Adipocyte (in vitro differentiated cells): ENCODE data around the gene ZNF438.

Source experiments
- DNase-seq: peaks from one replicate; pipeline ENCODE4 v3.0.0-alpha.2; 2015; ENCODE audit warnings: low read depth
- H3K27me3 ChIP-seq: replicated peaks from 2 replicates; pipeline ENCODE4 v1.7.0; 2013; ENCODE audit warnings: mild to moderate bottlenecking, low read length, moderate library complexity; ENCODE audit not compliant: control insufficient read depth, insufficient read depth
- H3K36me3 ChIP-seq: 2 replicates; pipeline ENCODE4 v1.7.0; 2013; ENCODE audit warnings: low read length, mild to moderate bottlenecking, moderate library complexity; ENCODE audit not compliant: control insufficient read depth, insufficient read depth, severe bottlenecking
- H3K4me1 ChIP-seq: 2 replicates; pipeline ENCODE4 v1.7.0; 2013; ENCODE audit warnings: mild to moderate bottlenecking, low read length, moderate library complexity; ENCODE audit not compliant: control insufficient read depth, insufficient read depth
- H3K4me3 ChIP-seq: 2 replicates; pipeline ENCODE4 v1.7.0; 2013; ENCODE audit warnings: mild to moderate bottlenecking, low read length, moderate library complexity
- H3K9ac ChIP-seq: 2 replicates; pipeline ENCODE4 v1.7.0; 2013; ENCODE audit warnings: mild to moderate bottlenecking, low read length, moderate library complexity
- H3K9me3 ChIP-seq: 2 replicates; pipeline ENCODE4 v1.7.0; 2013; ENCODE audit warnings: mild to moderate bottlenecking, low read length, moderate library complexity; ENCODE audit not compliant: control insufficient read depth

Gene ZNF438

GRCh38 chr10:30830315-30831230 is 201.1 kb downstream of the ZNF438 start:
- peaks cover 41% of the 10 kb centered on the region for H3K4me1 ChIP-seq
- DNase-seq, result no peak
- no peaks in the 10 kb centered on the region for H3K27me3 ChIP-seq

GRCh38 chr10:30829901-30830300 is 201.8 kb downstream of the ZNF438 start:
- H3K9ac ChIP-seq, result no peak overlapping the region
- H3K4me3 ChIP-seq, result no peak overlapping the region
- no peaks in the 10 kb centered on the region for H3K27me3 ChIP-seq
- peak; percentile 43 for DNase-seq
- no peaks in the 10 kb centered on the region for H3K9me3 ChIP-seq
- peaks cover 35% of the 10 kb centered on the region for H3K4me1 ChIP-seq
- no peaks in the 10 kb centered on the region for H3K36me3 ChIP-seq

More at GRCh38 chr10:30830315-30831230, 201.1 kb downstream of the ZNF438 start:
- no peaks in the 10 kb centered on the region for H3K9me3 ChIP-seq
- no peak overlapping the region for H3K4me3 ChIP-seq
- no peak overlapping the region for H3K9ac ChIP-seq
- H3K36me3 ChIP-seq, result no peaks in the 10 kb centered on the region

GRCh38 chr10:30828680-30829079 is 203.0 kb downstream of the ZNF438 start:
- DNase-seq, result no peak
- peak overlapping the region; percentile 27 for H3K9ac ChIP-seq
- no peaks in the 10 kb centered on the region for H3K27me3 ChIP-seq
- no peaks in the 10 kb centered on the region for H3K9me3 ChIP-seq
- H3K4me3 ChIP-seq, result no peak overlapping the region
- no peaks in the 10 kb centered on the region for H3K36me3 ChIP-seq
- H3K4me1 ChIP-seq, result peaks cover 30% of the 10 kb centered on the region

GRCh38 chr10:30828164-30828563 is 203.5 kb downstream of the ZNF438 start:
- Histone ChIP-seq H3K9me3 (no peaks in the 10 kb centered on the region), H3K4me3 (no peak overlapping the region), H3K4me1 (peaks cover 30% of the 10 kb centered on the region), H3K9ac (peak overlapping the region; percentile 27), H3K27me3 (no peaks in the 10 kb centered on the region), H3K36me3 (no peaks in the 10 kb centered on the region)
- DNase-seq, result no peak

- DNase-seq, result peak; percentile 43
- Histone ChIP-seq H3K9me3 (no peaks in the 10 kb centered on the region), H3K4me1 (peaks cover 30% of the 10 kb centered on the region), H3K27me3 (no peaks in the 10 kb centered on the region), H3K36me3 (no peaks in the 10 kb centered on the region), H3K4me3 (no peak overlapping the region), H3K9ac (peak overlapping the region; percentile 27)
Observed at GRCh38 chr10:30827531-30828120, 204.0 kb downstream of the ZNF438 start.

GRCh38 chr10:30826679-30827078 is 205.0 kb downstream of the ZNF438 start:
- Histone ChIP-seq H3K4me3 (no peak overlapping the region), H3K27me3 (no peaks in the 10 kb centered on the region), H3K36me3 (no peaks in the 10 kb centered on the region), H3K4me1 (peaks cover 32% of the 10 kb centered on the region), H3K9me3 (no peaks in the 10 kb centered on the region), H3K9ac (no peak overlapping the region)
- no peak for DNase-seq

- H3K27me3 ChIP-seq, result no peaks in the 10 kb centered on the region
- H3K4me3 ChIP-seq, result no peak overlapping the region
Observed at GRCh38 chr10:30825495-30825894, 206.2 kb downstream of the ZNF438 start.

GRCh38 chr10:30825022-30825421 is 206.6 kb downstream of the ZNF438 start:
- peaks cover 42% of the 10 kb centered on the region for H3K4me1 ChIP-seq
- no peaks in the 10 kb centered on the region for H3K27me3 ChIP-seq
- H3K9me3 ChIP-seq, result no peaks in the 10 kb centered on the region
- no peak overlapping the region for H3K4me3 ChIP-seq
- no peak overlapping the region for H3K9ac ChIP-seq
- H3K36me3 ChIP-seq, result no peaks in the 10 kb centered on the region
- DNase-seq, result no peak

More at GRCh38 chr10:30825495-30825894, 206.2 kb downstream of the ZNF438 start:
- Histone ChIP-seq H3K36me3 (no peaks in the 10 kb centered on the region), H3K4me1 (peaks cover 37% of the 10 kb centered on the region), H3K9ac (no peak overlapping the region), H3K9me3 (no peaks in the 10 kb centered on the region)
- no peak for DNase-seq

- no peak for DNase-seq
- no peaks in the 10 kb centered on the region for H3K27me3 ChIP-seq
- no peaks in the 10 kb centered on the region for H3K9me3 ChIP-seq
- H3K9ac ChIP-seq, result no peak overlapping the region
- H3K4me1 ChIP-seq, result peaks cover 48% of the 10 kb centered on the region
- H3K36me3 ChIP-seq, result no peaks in the 10 kb centered on the region
- H3K4me3 ChIP-seq, result no peak overlapping the region
Observed at GRCh38 chr10:30823651-30824050, 208.0 kb downstream of the ZNF438 start.

- no peak overlapping the region for H3K4me3 ChIP-seq
- no peak overlapping the region for H3K9ac ChIP-seq
- no peak for DNase-seq
- H3K4me1 ChIP-seq, result peaks cover 48% of the 10 kb centered on the region
- H3K9me3 ChIP-seq, result no peaks in the 10 kb centered on the region
- H3K36me3 ChIP-seq, result no peaks in the 10 kb centered on the region
- no peaks in the 10 kb centered on the region for H3K27me3 ChIP-seq
Observed at GRCh38 chr10:30822693-30823465, 208.8 kb downstream of the ZNF438 start.
